Measurements from ENCODE around the gene CDH13. TPM values are rescaled to one million over a fixed set of nuclear protein-coding genes. Genes with fewer than 3 reads are reported as not detected.

Gene CDH13
- total RNA-seq, 4 donors from 2014 or later = 6.4 to 19.7 (median 11.7) TPM

- no peak for TF ChIP-seq CTCF (IDR thresholded peaks at IDR 0.05; ENCODE audit: low read depth)
These were observed 237.7 kb downstream of the CDH13 start for GRCh38 chr16:82864332-82865040.

- TF ChIP-seq CTCF (IDR thresholded peaks at IDR 0.05; ENCODE audit: low read depth) = no peak
These were observed 238.6 kb downstream of the CDH13 start for GRCh38 chr16:82865412-82865811.

- no peak for TF ChIP-seq CTCF (IDR thresholded peaks at IDR 0.05; ENCODE audit: low read depth)
These were observed 240.7 kb downstream of the CDH13 start for GRCh38 chr16:82867485-82867884.

GRCh38 chr16:82874271-82874670 is 247.5 kb downstream of the CDH13 start:
- TF ChIP-seq CTCF (IDR thresholded peaks at IDR 0.05; ENCODE audit: low read depth) = no peak

GRCh38 chr16:82874672-82875071 is 247.9 kb downstream of the CDH13 start:
- TF ChIP-seq CTCF (IDR thresholded peaks at IDR 0.05; ENCODE audit: low read depth) = no peak

GRCh38 chr16:82876951-82877350 is 250.2 kb downstream of the CDH13 start:
- no peak for TF ChIP-seq CTCF (IDR thresholded peaks at IDR 0.05; ENCODE audit: low read depth)

- TF ChIP-seq CTCF (IDR thresholded peaks at IDR 0.05; ENCODE audit: low read depth) = no peak
These were observed 251.7 kb downstream of the CDH13 start for GRCh38 chr16:82878466-82878865.
